Spinal cord (tissue), 10 donors: ENCODE results near the gene ATP5MC2. TPM values are rescaled to one million over a fixed set of nuclear protein-coding genes. Genes with fewer than 3 reads are reported as not detected.
"Not testable (repeated sequence)": the region's sequence is repeated elsewhere in the genome, so short reads cannot be mapped to it uniquely, and the experiment has no call there.

Experiments
- DNase-seq, 6 donors: peaks; one replicate each; pipeline versions ENCODE4 v3.0.0 to v3.0.0-alpha.2; 2013 to 2015; ENCODE audit warnings: low spot score in 6 of 6, low read depth in 4 of 6
- H3K27ac ChIP-seq: one replicate; pipeline ENCODE4 v1.5.1; 2013; ENCODE audit warnings: low read depth, low read length, control low read depth
- H3K27me3 ChIP-seq: one replicate; pipeline ENCODE4 v1.6.1; 2013; ENCODE audit warnings: low read length; ENCODE audit not compliant: control insufficient read depth, insufficient read depth
- H3K36me3 ChIP-seq: one replicate; pipeline ENCODE4 v1.6.1; 2013; ENCODE audit warnings: low read length; ENCODE audit not compliant: control insufficient read depth, insufficient read depth
- H3K4me1 ChIP-seq: one replicate; pipeline ENCODE4 v1.6.1; 2013; ENCODE audit warnings: low read length; ENCODE audit not compliant: control insufficient read depth, insufficient read depth
- H3K4me3 ChIP-seq: one replicate; pipeline ENCODE4 v1.5.1; 2013; ENCODE audit warnings: low read depth, low read length, control low read depth
- H3K9me3 ChIP-seq: one replicate; pipeline ENCODE4 v1.6.1; 2013; ENCODE audit warnings: low read length; ENCODE audit not compliant: control insufficient read depth, insufficient read depth
- WGBS: methylation state at CpG from one replicate; pipeline ENCODE4 v1.1.5; 2013; ENCODE audit warnings: missing lambda C conversion rate; ENCODE audit not compliant: insufficient coverage; 5-methylcytosine and 5-hydroxymethylcytosine counted together
- polyA plus RNA-seq, 2 donors: library from polyadenylated mRNA; unstranded; fragments of 120-200 nt; gene quantifications; one replicate each; pipeline ENCODE4 v1.2.1, GENCODE V29; 2013; ENCODE audit not compliant: insufficient read length in 2 of 2
- total RNA-seq, 2 donors: library from RNA; depleted of rRNA in 1 of 2; stranded (reverse); fragments of 120-200 nt in 1 of 2; fragments of >200 nt in 1 of 2; gene quantifications; one replicate each; pipeline versions ENCODE4 v1.2.3 to v1.2.4, GENCODE V29; 2013 to 2014
- donor health status: healthy.

ATP5MC2 gene
- total and polyA plus RNA-seq, 4 donors, result 65.8 to 387 (median 298) TPM

- Histone ChIP-seq H3K27me3 (no peaks in the 10 kb centered on the region), H3K27ac (no peak overlapping the region), H3K36me3 (no peaks in the 10 kb centered on the region), H3K4me3 (no peak overlapping the region), H3K4me1 (no peaks in the 10 kb centered on the region), H3K9me3 (no peaks in the 10 kb centered on the region)
- DNase-seq, result no peak
- WGBS, result 17% methylated on average over 2 of the region's 5 CpGs
Observed at GRCh38 chr12:53643232-53643979, 32.5 kb downstream of the ATP5MC2 start.

- H3K9me3 ChIP-seq, result no peaks in the 10 kb centered on the region
- no peaks in the 10 kb centered on the region for H3K4me1 ChIP-seq
- no peak for DNase-seq
- H3K27me3 ChIP-seq, result no peaks in the 10 kb centered on the region
- H3K27ac ChIP-seq, result no peak overlapping the region
- no peaks in the 10 kb centered on the region for H3K36me3 ChIP-seq
- WGBS, result no CpG with 5 or more reads among the region's 2 CpGs
- no peak overlapping the region for H3K4me3 ChIP-seq
Observed at GRCh38 chr12:53638057-53638456, 37.8 kb downstream of the ATP5MC2 start.

GRCh38 chr12:53636641-53637040, 39.2 kb downstream of the ATP5MC2 start:
- Histone ChIP-seq H3K36me3 (no peaks in the 10 kb centered on the region), H3K27me3 (no peaks in the 10 kb centered on the region), H3K4me3 (no peak overlapping the region), H3K4me1 (no peaks in the 10 kb centered on the region), H3K27ac (no peak overlapping the region), H3K9me3 (no peaks in the 10 kb centered on the region)
- WGBS, result no CpG with 5 or more reads among the region's 2 CpGs
- no peak for DNase-seq

- not testable (repeated sequence) for H3K4me1 ChIP-seq, H3K27ac ChIP-seq, H3K9me3 ChIP-seq, H3K36me3 ChIP-seq, H3K27me3 ChIP-seq, DNase-seq, H3K4me3 ChIP-seq
Observed at GRCh38 chr12:53635708-53636107, 40.2 kb downstream of the ATP5MC2 start.

GRCh38 chr12:53631721-53632120, 44.2 kb downstream of the ATP5MC2 start:
- Histone ChIP-seq H3K36me3 (no peaks in the 10 kb centered on the region), H3K4me3 (no peak overlapping the region), H3K27me3 (no peaks in the 10 kb centered on the region), H3K27ac (no peak overlapping the region), H3K9me3 (no peaks in the 10 kb centered on the region), H3K4me1 (no peaks in the 10 kb centered on the region)
- no peak for DNase-seq
- WGBS, result no CpG with 5 or more reads among the region's 1 CpG

GRCh38 chr12:53627919-53628318, 48.0 kb downstream of the ATP5MC2 start:
- no CpG with 5 or more reads among the region's 11 CpGs for WGBS
- Histone ChIP-seq H3K27me3 (no peaks in the 10 kb centered on the region), H3K27ac (no peak overlapping the region)

GRCh38 chr12:53626702-53627169, 49.1 kb downstream of the ATP5MC2 start:
- H3K9me3 ChIP-seq, result no peaks in the 10 kb centered on the region
- 0% methylated on average over 1 of the region's 6 CpGs for WGBS
- H3K4me1 ChIP-seq, result peaks cover 6% of the 10 kb centered on the region
- H3K27me3 ChIP-seq, result no peaks in the 10 kb centered on the region
- peak overlapping the region; percentile 74 for H3K4me3 ChIP-seq
- no peak for DNase-seq
- H3K36me3 ChIP-seq, result no peaks in the 10 kb centered on the region
- H3K27ac ChIP-seq, result peak overlapping the region; percentile 95

More at GRCh38 chr12:53627919-53628318, 48.0 kb downstream of the ATP5MC2 start:
- H3K9me3 ChIP-seq, result no peaks in the 10 kb centered on the region
- H3K36me3 ChIP-seq, result no peaks in the 10 kb centered on the region
- no peak for DNase-seq
- H3K4me1 ChIP-seq, result no peaks in the 10 kb centered on the region
- H3K4me3 ChIP-seq, result no peak overlapping the region

GRCh38 chr12:53625946-53626701, 49.8 kb downstream of the ATP5MC2 start, which contains the start of gene ATF7:
TSS of gene ATF7 (minus strand) at chr12:53626382. CDS start at chr12:53601000, 25,382 bp downstream.
- 0% methylated on average over 36 of the region's 48 CpGs for WGBS
- Histone ChIP-seq H3K9me3 (no peaks in the 10 kb centered on the region), H3K27me3 (no peaks in the 10 kb centered on the region), H3K36me3 (no peaks in the 10 kb centered on the region), H3K27ac (peak within 1 kb of the TSS; percentile 95), H3K4me3 (peak within 1 kb of the TSS; percentile 74), H3K4me1 (peaks cover 6% of the 10 kb centered on the region)
- DNase-seq, result peak; percentile 97 to 100 (median 98)

- 44% methylated on average over 3 of the region's 5 CpGs for WGBS
- H3K27ac ChIP-seq, result peak overlapping the region; percentile 95
Observed at GRCh38 chr12:53625373-53625945, 50.4 kb downstream of the ATP5MC2 start.

More at GRCh38 chr12:53625373-53625945, 50.4 kb downstream of the ATP5MC2 start:
- Histone ChIP-seq H3K4me3 (peak overlapping the region; percentile 74), H3K36me3 (no peaks in the 10 kb centered on the region), H3K4me1 (peaks cover 6% of the 10 kb centered on the region), H3K27me3 (no peaks in the 10 kb centered on the region), H3K9me3 (no peaks in the 10 kb centered on the region)
- DNase-seq, result no peak
